ENCODE measurements around the gene ELP6.
"Not testable (repeated sequence)": the region's sequence is repeated elsewhere in the genome, so short reads cannot be mapped to it uniquely, and the experiment has no call there.

ELP6 gene

GRCh38 chr3:47475570-47476329 lies 37.8 kb downstream of the ELP6 start, which contains the start of gene SCAP:
TSS of gene SCAP (minus strand) at chr3:47475941. CDS start at chr3:47442993, 32,948 bp downstream.
- peak; percentile 76 to 97 (median 90) for DNase-seq
- intact Hi-C loops (cut with DNase I) = loop anchor here (5.0 kb wide), 4 partner anchors 33 to 93 kb away; partner anchors contain the start of genes ELP6 and PTPN23

GRCh38 chr3:47475029-47475569 lies 38.4 kb downstream of the ELP6 start:
- intact Hi-C loops (cut with DNase I) = loop anchor here (5.0 kb wide), 4 partner anchors 33 to 93 kb away; partner anchors contain the start of genes ELP6 and PTPN23
- DNase-seq = peak in 11 of 42 donors; percentile 14 to 54 (median 32)

- intact Hi-C loops (cut with DNase I) = no loop called here
- peak in 1 of 42 donors; percentile 8 for DNase-seq
Observed at GRCh38 chr3:47473391-47473790, 40.1 kb downstream of the ELP6 start.

GRCh38 chr3:47469616-47470015 lies 43.9 kb downstream of the ELP6 start:
- DNase-seq = no peak
- intact Hi-C loops (cut with DNase I) = no loop called here

GRCh38 chr3:47468315-47468714 lies 45.2 kb downstream of the ELP6 start:
- not testable (repeated sequence) for DNase-seq

GRCh38 chr3:47464588-47464987 lies 48.9 kb downstream of the ELP6 start:
- intact Hi-C loops (cut with DNase I) = no loop called here
- DNase-seq = no peak

More at GRCh38 chr3:47468315-47468714, 45.2 kb downstream of the ELP6 start:
- intact Hi-C loops (cut with DNase I) = not testable (repeated sequence)

- intact Hi-C loops (cut with DNase I) = not testable (repeated sequence)
- peak in 1 of 42 donors; percentile 20 for DNase-seq
Observed at GRCh38 chr3:47459534-47460085, 53.9 kb downstream of the ELP6 start.

- intact Hi-C loops (cut with DNase I) = no loop called here
- DNase-seq = no peak
Observed at GRCh38 chr3:47456984-47457383, 56.5 kb downstream of the ELP6 start.

- intact Hi-C loops (cut with DNase I) = no loop called here
- no peak for DNase-seq
Observed at GRCh38 chr3:47455806-47456452, 57.6 kb downstream of the ELP6 start.

- intact Hi-C loops (cut with DNase I) = no loop called here
- peak in 2 of 42 donors; percentile 0 to 12 for DNase-seq
Observed at GRCh38 chr3:47452453-47453215, 60.9 kb downstream of the ELP6 start.
